Pulmonary artery endothelial cell (primary cell): ENCODE results near the gene SLC1A1. TPM values are rescaled to one million over a fixed set of nuclear protein-coding genes. Genes with fewer than 3 reads are reported as not detected.

Experiments used
- DNase-seq: peaks from one replicate; pipeline ENCODE4 v3.0.0-alpha.2; 2011; ENCODE audit warnings: low read depth, low spot score
- total RNA-seq: library from RNA; depleted of rRNA; stranded (reverse); fragments of >200 nt; gene quantifications from 2 replicates; pipeline ENCODE4 v1.2.3, GENCODE V29; 2014

Gene SLC1A1
- total RNA-seq = 17.4 and 24.0 TPM in 2 replicates

GRCh38 chr9:4489919-4490704, at the start of gene SLC1A1:
TSS of gene SLC1A1 (plus strand) at chr9:4490468. CDS start at chr9:4490680, 212 bp downstream.
- DNase-seq = no peak

GRCh38 chr9:4442806-4443205, 47.5 kb upstream of the SLC1A1 start:
- no peak for DNase-seq

- DNase-seq = no peak
Measured at GRCh38 chr9:4443439-4443838, 46.8 kb upstream of the SLC1A1 start.

- DNase-seq = no peak
Measured at GRCh38 chr9:4461437-4461836, 28.8 kb upstream of the SLC1A1 start.

GRCh38 chr9:4463824-4464223, 26.4 kb upstream of the SLC1A1 start:
- DNase-seq = no peak

- DNase-seq = no peak
Measured at GRCh38 chr9:4464911-4465513, 25.3 kb upstream of the SLC1A1 start.

GRCh38 chr9:4465910-4466309, 24.4 kb upstream of the SLC1A1 start:
- DNase-seq = no peak

- no peak for DNase-seq
Measured at GRCh38 chr9:4475301-4475700, 15.0 kb upstream of the SLC1A1 start.

- no peak for DNase-seq
Measured at GRCh38 chr9:4486176-4486575, 4.1 kb upstream of the SLC1A1 start.

GRCh38 chr9:4489562-4489918, 728 bp upstream of the SLC1A1 start:
- no peak for DNase-seq

GRCh38 chr9:4490705-4491625, 697 bp downstream of the SLC1A1 start:
- DNase-seq = no peak

GRCh38 chr9:4491626-4491975, 1.3 kb downstream of the SLC1A1 start:
- no peak for DNase-seq

- DNase-seq = no peak
Measured at GRCh38 chr9:4494332-4494731, 4.1 kb downstream of the SLC1A1 start.

GRCh38 chr9:4494806-4495205, 4.5 kb downstream of the SLC1A1 start:
- DNase-seq = no peak

GRCh38 chr9:4495537-4495936, 5.3 kb downstream of the SLC1A1 start:
- no peak for DNase-seq

GRCh38 chr9:4496497-4496896, 6.2 kb downstream of the SLC1A1 start:
- DNase-seq = no peak

GRCh38 chr9:4497395-4497794, 7.1 kb downstream of the SLC1A1 start:
- DNase-seq = no peak

- no peak for DNase-seq
Measured at GRCh38 chr9:4497855-4498254, 7.6 kb downstream of the SLC1A1 start.

GRCh38 chr9:4499917-4500316, 9.6 kb downstream of the SLC1A1 start:
- no peak for DNase-seq

- no peak for DNase-seq
Measured at GRCh38 chr9:4501147-4501507, 10.9 kb downstream of the SLC1A1 start.

- DNase-seq = no peak
Measured at GRCh38 chr9:4502444-4502843, 12.2 kb downstream of the SLC1A1 start.

- DNase-seq = no peak
Measured at GRCh38 chr9:4503103-4503502, 12.8 kb downstream of the SLC1A1 start.
